ENCODE measurements around the gene IP6K3. TPM values are rescaled to one million over a fixed set of nuclear protein-coding genes. Genes with fewer than 3 reads are reported as not detected.

The IP6K3 gene
- total and polyA plus RNA-seq, 2 donors (not counting 1 experiment from before 2014, with no cell fraction given), result not detected

DNA sequence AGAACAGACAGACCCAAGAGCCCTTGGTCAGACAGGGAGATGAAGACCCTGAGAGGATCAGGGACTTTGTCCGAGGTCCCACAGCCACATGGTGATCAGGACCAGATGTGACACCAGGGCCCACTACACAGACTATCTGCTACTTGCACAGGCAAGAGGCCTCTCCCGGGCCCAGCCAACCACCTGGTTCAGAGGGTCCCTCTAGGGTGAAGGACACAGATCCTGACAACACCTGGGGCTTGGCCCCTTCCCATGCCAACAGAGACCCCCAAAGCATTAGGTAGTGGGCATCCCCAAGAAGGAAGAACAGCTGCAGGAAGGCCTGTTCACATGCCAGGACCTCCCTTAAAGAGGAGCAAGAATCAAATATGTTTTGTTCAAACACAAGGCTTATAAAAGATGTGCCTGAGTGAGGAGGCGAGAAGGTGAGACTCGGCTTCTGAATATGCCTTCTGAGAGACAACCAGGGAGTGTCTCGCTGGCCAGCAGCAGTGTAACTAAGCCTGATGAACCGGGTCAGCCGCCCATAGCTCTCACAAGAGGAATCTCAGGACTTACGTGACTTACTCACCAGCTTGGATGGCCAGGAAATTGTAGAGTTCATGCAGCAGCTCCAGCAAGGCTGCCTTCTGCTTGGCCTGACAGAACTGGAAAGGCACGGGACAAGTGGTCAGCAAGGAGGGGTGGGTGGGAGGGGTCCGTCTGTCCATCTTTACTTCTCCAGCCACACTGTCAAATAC lies 37.2 kb upstream of the IP6K3 start:
- H3K9me3 Mint-ChIP-seq (ENCODE audit: insufficient read depth), result no peaks in the 10 kb centered on the region
- WGBS (ENCODE audit: insufficient coverage), result 100% methylated on average over 8 of the region's 10 CpGs
- H3K9me3 ChIP-seq (ENCODE audit: control extremely low read depth in 1 of 3, control insufficient read depth in 2 of 3, insufficient read depth in 1 of 3, low read length in 2 of 3), result no peaks in the 10 kb centered on the region
- H3K4me3 ChIP-seq (ENCODE audit: control extremely low read depth in 1 of 5, extremely low read depth in 1 of 5, insufficient read depth in 1 of 5, low read depth in 2 of 5, low read length in 4 of 5), result no peak overlapping the region
- H3K27me3 Mint-ChIP-seq, result no peaks in the 10 kb centered on the region
- no peak overlapping the region for H3K4me3 Mint-ChIP-seq
- no peak overlapping the region for H3K4me2 ChIP-seq (replicated peaks; ENCODE audit: low read depth, low read length, poor library complexity, severe bottlenecking)
- no peak for ATAC-seq (ENCODE audit: low read depth)
- H3K27ac ChIP-seq (ENCODE audit: low read length in 2 of 2), result no peak overlapping the region
- peaks cover 41% of the 10 kb centered on the region for H3K4me1 Mint-ChIP-seq
- ChIA-PET CTCF (interaction anchor here (5.6 kb wide), 1 partner anchor 13 kb away, joined by 48 read pairs; no protein-coding TSS in a partner anchor), POLR2A (no interaction called here)
- no peak for TF ChIP-seq EZH2 (IDR thresholded peaks at IDR 0.05; ENCODE audit: borderline replicate concordance, insufficient read depth, low read depth, low read length, poor library complexity, severe bottlenecking)
- TF ChIP-seq, protein P1, sequence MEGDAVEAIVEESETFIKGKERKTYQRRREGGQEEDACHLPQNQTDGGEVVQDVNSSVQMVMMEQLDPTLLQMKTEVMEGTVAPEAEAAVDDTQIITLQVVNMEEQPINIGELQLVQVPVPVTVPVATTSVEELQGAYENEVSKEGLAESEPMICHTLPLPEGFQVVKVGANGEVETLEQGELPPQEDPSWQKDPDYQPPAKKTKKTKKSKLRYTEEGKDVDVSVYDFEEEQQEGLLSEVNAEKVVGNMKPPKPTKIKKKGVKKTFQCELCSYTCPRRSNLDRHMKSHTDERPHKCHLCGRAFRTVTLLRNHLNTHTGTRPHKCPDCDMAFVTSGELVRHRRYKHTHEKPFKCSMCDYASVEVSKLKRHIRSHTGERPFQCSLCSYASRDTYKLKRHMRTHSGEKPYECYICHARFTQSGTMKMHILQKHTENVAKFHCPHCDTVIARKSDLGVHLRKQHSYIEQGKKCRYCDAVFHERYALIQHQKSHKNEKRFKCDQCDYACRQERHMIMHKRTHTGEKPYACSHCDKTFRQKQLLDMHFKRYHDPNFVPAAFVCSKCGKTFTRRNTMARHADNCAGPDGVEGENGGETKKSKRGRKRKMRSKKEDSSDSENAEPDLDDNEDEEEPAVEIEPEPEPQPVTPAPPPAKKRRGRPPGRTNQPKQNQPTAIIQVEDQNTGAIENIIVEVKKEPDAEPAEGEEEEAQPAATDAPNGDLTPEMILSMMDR (IDR thresholded peaks at IDR 0.05), result no peak
- H2AFZ ChIP-seq (ENCODE audit: insufficient read depth, low read depth, low read length, poor library complexity, severe bottlenecking), result no peak overlapping the region
- H3K4me1 ChIP-seq (ENCODE audit: control insufficient read depth in 2 of 2, insufficient read depth in 2 of 2, low read length in 2 of 2), result peaks cover 30 to 32% of the 10 kb centered on the region in 2 donors
- H3K36me3 ChIP-seq (replicated peaks in 1 of 2; ENCODE audit: control extremely low read depth in 1 of 2, control insufficient read depth in 1 of 2, extremely low read depth in 1 of 2, insufficient read depth in 2 of 2, low read length in 1 of 2), result peaks cover 2 to 64% of the 10 kb centered on the region in 2 experiments
- intact Hi-C loops (cut with micrococcal nuclease), result no loop called here
- H3K9ac ChIP-seq (ENCODE audit: low read length), result no peak overlapping the region
- no peak for DNase-seq
- peaks cover 79% of the 10 kb centered on the region for H3K79me2 ChIP-seq (ENCODE audit: control insufficient read depth, insufficient read depth, low read length)
- H3K27ac Mint-ChIP-seq, result no peak overlapping the region
- H3K27me3 ChIP-seq (replicated peaks in 1 of 4; ENCODE audit: control extremely low read depth in 1 of 4, control insufficient read depth in 3 of 4, insufficient read depth in 4 of 4, low read length in 3 of 4), result no peaks in the 10 kb centered on the region
- peaks cover 88% of the 10 kb centered on the region for H4K20me1 ChIP-seq (ENCODE audit: control insufficient read depth, insufficient read depth, low read length, poor library complexity, severe bottlenecking)

DNA sequence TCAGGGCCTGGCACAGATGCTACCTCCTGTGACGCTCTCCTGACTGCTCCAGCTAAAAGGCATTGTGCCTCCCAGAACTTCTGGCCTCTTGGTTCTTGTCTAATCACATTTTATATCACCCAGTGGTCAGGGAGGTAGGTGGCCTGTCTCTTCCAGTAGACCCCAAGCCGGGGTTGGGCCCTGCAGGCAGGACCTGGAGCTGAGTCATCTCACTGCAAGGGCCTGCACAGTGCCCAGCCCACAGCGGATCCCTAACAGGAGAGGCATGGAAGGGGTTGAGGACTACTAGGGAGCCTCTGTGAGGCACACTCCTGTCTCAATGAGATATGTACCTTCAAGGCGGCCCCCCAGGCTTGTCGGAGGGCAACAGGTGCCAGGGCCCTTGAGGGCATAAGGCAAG lies 35.9 kb upstream of the IP6K3 start:
- 100% methylated on average over 4 of the region's 5 CpGs for WGBS (ENCODE audit: insufficient coverage)
- no peak overlapping the region for H3K4me3 Mint-ChIP-seq
- H3K4me2 ChIP-seq (replicated peaks; ENCODE audit: low read depth, low read length, poor library complexity, severe bottlenecking), result no peak overlapping the region
- H2AFZ ChIP-seq (ENCODE audit: insufficient read depth, low read depth, low read length, poor library complexity, severe bottlenecking), result no peak overlapping the region
- ATAC-seq (ENCODE audit: low read depth) (no peak), DNase-seq (no peak)
- no peaks in the 10 kb centered on the region for H3K9me3 Mint-ChIP-seq (ENCODE audit: insufficient read depth)
- no peak overlapping the region for H3K27ac ChIP-seq (ENCODE audit: low read length in 2 of 2)
- H3K9me3 ChIP-seq (ENCODE audit: control extremely low read depth in 1 of 3, control insufficient read depth in 2 of 3, insufficient read depth in 1 of 3, low read length in 2 of 3), result no peaks in the 10 kb centered on the region
- no peak overlapping the region for H3K9ac ChIP-seq (ENCODE audit: low read length)
- H3K36me3 ChIP-seq (replicated peaks in 1 of 2; ENCODE audit: control extremely low read depth in 1 of 2, control insufficient read depth in 1 of 2, extremely low read depth in 1 of 2, insufficient read depth in 2 of 2, low read length in 1 of 2), result peaks cover 2 to 77% of the 10 kb centered on the region in 2 experiments
- H4K20me1 ChIP-seq (ENCODE audit: control insufficient read depth, insufficient read depth, low read length, poor library complexity, severe bottlenecking), result peaks cover 97% of the 10 kb centered on the region
- TF ChIP-seq, protein P1 (IDR thresholded peaks at IDR 0.05), result no peak
- TF ChIP-seq EZH2 (IDR thresholded peaks at IDR 0.05; ENCODE audit: borderline replicate concordance, insufficient read depth, low read depth, low read length, poor library complexity, severe bottlenecking), result no peak
- H3K27me3 Mint-ChIP-seq, result no peaks in the 10 kb centered on the region
- H3K4me1 ChIP-seq (ENCODE audit: control insufficient read depth in 2 of 2, insufficient read depth in 2 of 2, low read length in 2 of 2), result peaks cover 26% of the 10 kb centered on the region in 2 donors
- peaks cover 36% of the 10 kb centered on the region for H3K4me1 Mint-ChIP-seq
- H3K4me3 ChIP-seq (ENCODE audit: control extremely low read depth in 1 of 5, extremely low read depth in 1 of 5, insufficient read depth in 1 of 5, low read depth in 2 of 5, low read length in 4 of 5), result no peak overlapping the region
- peaks cover 73% of the 10 kb centered on the region for H3K79me2 ChIP-seq (ENCODE audit: control insufficient read depth, insufficient read depth, low read length)
- H3K27ac Mint-ChIP-seq, result no peak overlapping the region
- intact Hi-C loops (cut with micrococcal nuclease), result no loop called here
- POLR2A ChIA-PET, result no interaction called here
- no peaks in the 10 kb centered on the region for H3K27me3 ChIP-seq (replicated peaks in 1 of 4; ENCODE audit: control extremely low read depth in 1 of 4, control insufficient read depth in 3 of 4, insufficient read depth in 4 of 4, low read length in 3 of 4)
- CTCF ChIA-PET, result interaction anchor here (1.2 to 4.5 kb wide), 2 partner anchors 11 to 23 kb away, joined by 3 to 34 read pairs; no protein-coding TSS in a partner anchor
